SK-N-SH treated with all-trans-retinoic acid at 6 μM for 48 hours (cell line): Measurements from ENCODE around the gene ZFP3.

ENCODE experiments used
- ATAC-seq: fragments of 200-7000 bp; cut with Tn5 transposase; 3 replicates; pipeline ENCODE4 v1.9.1; 2020; ENCODE audit warnings: mild to moderate bottlenecking, moderate library complexity
- ARNTL ChIP-seq: fragments of 450-650 bp; formaldehyde crosslinking; IDR thresholded peaks from 2 replicates; pipeline ENCODE4 v1.5.0; 2020; ENCODE audit warnings: low read depth, mild to moderate bottlenecking, moderate library complexity, borderline replicate concordance
- BACH2 ChIP-seq: fragments of 250-450 bp; sonication (Bioruptor Pico); IDR thresholded peaks from 2 replicates; pipeline ENCODE4 v1.9.0; 2021; ENCODE audit warnings: mild to moderate bottlenecking, borderline replicate concordance
- CSDC2 ChIP-seq: fragments of 250-450 bp; sonication (Bioruptor Pico); IDR thresholded peaks from 2 replicates; pipeline ENCODE4 v1.5.0; 2020; ENCODE audit warnings: mild to moderate bottlenecking, moderate library complexity
- ESRRG ChIP-seq: fragments of 250-450 bp; sonication (Bioruptor Pico); IDR thresholded peaks from 2 replicates; pipeline ENCODE4 v1.6.1; 2021; ENCODE audit warnings: mild to moderate bottlenecking
- GLIS3 ChIP-seq: fragments of 250-450 bp; sonication (Bioruptor Pico); IDR thresholded peaks from 2 replicates; pipeline ENCODE4 v1.5.0; 2020; ENCODE audit warnings: mild to moderate bottlenecking, moderate library complexity
- ISL1 ChIP-seq: fragments of 250-450 bp; sonication (Bioruptor Pico); IDR thresholded peaks from 2 replicates; pipeline ENCODE4 v2.1.2; 2022; ENCODE audit warnings: mild to moderate bottlenecking, moderate library complexity
- OSR1 ChIP-seq: fragments of 250-450 bp; sonication (Bioruptor Pico); IDR thresholded peaks from 2 replicates; pipeline ENCODE4 v1.8.0; 2022; ENCODE audit warnings: moderate library complexity, mild to moderate bottlenecking, inconsistent platforms
- PPARA ChIP-seq: fragments of 250-450 bp; sonication (Bioruptor Pico); IDR thresholded peaks from 2 replicates; pipeline ENCODE4 v1.5.0; 2020; ENCODE audit warnings: mild to moderate bottlenecking, borderline replicate concordance
- RARB ChIP-seq: fragments of 250-450 bp; sonication (Bioruptor Pico); IDR thresholded peaks from 2 replicates; pipeline ENCODE4 v1.8.0; 2021; ENCODE audit warnings: mild to moderate bottlenecking, moderate library complexity
- SNAI2 ChIP-seq: fragments of 250-450 bp; sonication (Bioruptor Pico); IDR thresholded peaks from 2 replicates; pipeline ENCODE4 v1.5.0; 2020; ENCODE audit warnings: mild to moderate bottlenecking, moderate library complexity
- TCF4 ChIP-seq: fragments of 250-450 bp; sonication (Bioruptor Pico); IDR thresholded peaks from 2 replicates; pipeline ENCODE4 v1.8.0; 2021; ENCODE audit warnings: mild to moderate bottlenecking, moderate library complexity, borderline replicate concordance
- TOX ChIP-seq: fragments of 250-450 bp; sonication (Bioruptor Pico); IDR thresholded peaks from 2 replicates; pipeline ENCODE4 v1.8.0; 2021; ENCODE audit warnings: mild to moderate bottlenecking, moderate library complexity, borderline replicate concordance
- ZC3H10 ChIP-seq: fragments of 250-450 bp; sonication (Bioruptor Pico); IDR thresholded peaks from 2 replicates; pipeline ENCODE4 v1.5.1; 2021; ENCODE audit warnings: mild to moderate bottlenecking, moderate library complexity
- ZFP3 ChIP-seq: fragments of 250-450 bp; sonication (Bioruptor Pico); IDR thresholded peaks from 2 replicates; pipeline ENCODE4 v1.5.0; 2020; ENCODE audit warnings: mild to moderate bottlenecking, moderate library complexity
- ZFP30 ChIP-seq: fragments of 450-650 bp; formaldehyde crosslinking; IDR thresholded peaks from 2 replicates; pipeline ENCODE4 v1.5.0; 2022; ENCODE audit warnings: mild to moderate bottlenecking, moderate library complexity
- ZNF565 ChIP-seq: fragments of 450-650 bp; formaldehyde crosslinking; conservative IDR thresholded peaks from 2 replicates; pipeline ENCODE4 v1.5.0; 2020; ENCODE audit warnings: low read depth, mild to moderate bottlenecking, moderate library complexity
- ZNF70 ChIP-seq: fragments of 450-650 bp; formaldehyde crosslinking; IDR thresholded peaks from 2 replicates; pipeline ENCODE4 v1.5.0; 2020; ENCODE audit warnings: mild to moderate bottlenecking, moderate library complexity
- ZNF8 ChIP-seq: fragments of 450-650 bp; formaldehyde crosslinking; IDR thresholded peaks from 2 replicates; pipeline ENCODE4 v1.5.0; 2020; ENCODE audit warnings: mild to moderate bottlenecking, moderate library complexity
- TF ChIP-seq, protein P1 (sequence below): fragments of 250-450 bp; sonication (Bioruptor Pico); IDR thresholded peaks from 2 replicates; pipeline ENCODE4 v1.8.0; 2021; ENCODE audit warnings: low read depth, mild to moderate bottlenecking, moderate library complexity, borderline replicate concordance
- TF ChIP-seq, protein P2 (sequence below): fragments of 250-450 bp; sonication (Bioruptor Pico); IDR thresholded peaks from 2 replicates; pipeline ENCODE4 v1.5.1; 2020; ENCODE audit warnings: low read depth, mild to moderate bottlenecking, moderate library complexity
- TF ChIP-seq, protein P3 (sequence below): fragments of 250-450 bp; sonication (Bioruptor Pico); IDR thresholded peaks from 2 replicates; pipeline ENCODE4 v1.5.1; 2021; ENCODE audit warnings: mild to moderate bottlenecking, moderate library complexity
- TF ChIP-seq, protein P4 (sequence below): fragments of 250-450 bp; sonication (Bioruptor Pico); IDR thresholded peaks from 2 replicates; pipeline ENCODE4 v1.5.0; 2020; ENCODE audit warnings: mild to moderate bottlenecking, moderate library complexity
- TF ChIP-seq, protein P5 (sequence below): fragments of 250-450 bp; sonication (Bioruptor Pico); IDR thresholded peaks from 2 replicates; pipeline ENCODE4 v1.8.0; 2020; ENCODE audit warnings: mild to moderate bottlenecking, moderate library complexity, borderline replicate concordance

Gene ZFP3

DNA sequence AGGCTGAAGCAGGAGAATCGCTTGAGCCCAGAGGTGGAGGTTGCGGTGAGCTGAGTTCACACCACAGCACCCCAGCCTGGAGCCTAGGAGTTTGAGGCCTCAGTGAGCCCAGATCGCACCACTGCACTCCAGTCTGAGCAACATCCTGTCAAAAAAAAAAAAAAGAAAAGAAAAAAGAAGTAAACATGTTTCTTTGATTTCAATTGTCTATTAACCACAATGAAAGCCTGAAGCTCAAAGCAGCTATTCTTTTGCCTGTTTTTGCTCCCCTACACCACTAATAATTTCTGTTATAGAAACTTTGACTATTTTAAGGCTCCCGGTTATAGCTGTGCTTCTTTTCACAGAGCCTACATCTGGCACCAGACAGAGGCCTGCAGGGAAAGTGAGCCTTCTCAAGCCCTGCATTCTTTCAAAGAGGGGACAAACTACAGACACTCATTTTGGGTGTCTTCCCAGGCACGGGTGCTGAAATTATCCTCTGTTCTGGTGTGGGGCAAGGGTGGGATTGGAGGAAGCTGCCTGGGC lies 28.9 kb upstream of the ZFP3 start:
- TF ChIP-seq ESRRG (no peak), ZC3H10 (CRISPR knock-in tag) (no peak)
- ATAC-seq = peak; percentile 33; the same call in 2 of the 3 replicates

DNA sequence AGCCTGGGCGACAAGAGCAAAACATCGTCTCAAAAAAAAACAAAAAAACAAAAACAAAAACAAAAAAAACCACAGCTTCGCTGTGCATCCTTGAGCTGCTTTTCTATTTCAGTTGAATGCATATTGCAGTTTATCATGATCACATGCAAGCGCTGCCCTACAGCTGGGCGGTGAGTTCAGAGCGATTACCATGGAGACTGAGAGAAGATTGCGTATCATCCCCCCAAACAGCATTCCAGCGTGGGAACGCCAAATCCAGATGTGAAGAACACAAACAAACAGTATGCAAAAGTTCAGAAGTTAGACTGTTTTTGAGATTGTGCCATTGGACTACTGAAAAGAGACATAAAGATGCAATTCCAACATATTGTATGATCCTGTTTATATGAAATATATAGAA lies 28.0 kb upstream of the ZFP3 start:
- ATAC-seq = no peak
- TF ChIP-seq ISL1 (CRISPR knock-in tag) (no peak), ARNTL (CRISPR knock-in tag) (no peak), BACH2 (CRISPR knock-in tag) (no peak), CSDC2 (CRISPR knock-in tag) (no peak), ZC3H10 (CRISPR knock-in tag) (no peak), TOX (no peak), TCF4 (no peak), PPARA (CRISPR knock-in tag) (no peak), ZFP3 (no peak), SNAI2 (CRISPR knock-in tag) (no peak), ZNF8 (CRISPR knock-in tag) (no peak), ESRRG (no peak), GLIS3 (CRISPR knock-in tag) (no peak), ZFP30 (CRISPR knock-in tag) (no peak), ZNF70 (CRISPR knock-in tag) (no peak), ZNF565 (CRISPR knock-in tag) (no peak), OSR1 (CRISPR knock-in tag) (no peak)
- TF ChIP-seq, protein P1, sequence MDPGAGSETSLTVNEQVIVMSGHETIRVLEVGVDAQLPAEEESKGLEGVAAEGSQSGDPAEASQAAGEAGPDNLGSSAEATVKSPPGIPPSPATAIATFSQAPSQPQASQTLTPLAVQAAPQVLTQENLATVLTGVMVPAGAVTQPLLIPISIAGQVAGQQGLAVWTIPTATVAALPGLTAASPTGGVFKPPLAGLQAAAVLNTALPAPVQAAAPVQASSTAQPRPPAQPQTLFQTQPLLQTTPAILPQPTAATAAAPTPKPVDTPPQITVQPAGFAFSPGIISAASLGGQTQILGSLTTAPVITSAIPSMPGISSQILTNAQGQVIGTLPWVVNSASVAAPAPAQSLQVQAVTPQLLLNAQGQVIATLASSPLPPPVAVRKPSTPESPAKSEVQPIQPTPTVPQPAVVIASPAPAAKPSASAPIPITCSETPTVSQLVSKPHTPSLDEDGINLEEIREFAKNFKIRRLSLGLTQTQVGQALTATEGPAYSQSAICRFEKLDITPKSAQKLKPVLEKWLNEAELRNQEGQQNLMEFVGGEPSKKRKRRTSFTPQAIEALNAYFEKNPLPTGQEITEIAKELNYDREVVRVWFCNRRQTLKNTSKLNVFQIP (CRISPR knock-in tag) = no peak
- TF ChIP-seq, protein P2, sequence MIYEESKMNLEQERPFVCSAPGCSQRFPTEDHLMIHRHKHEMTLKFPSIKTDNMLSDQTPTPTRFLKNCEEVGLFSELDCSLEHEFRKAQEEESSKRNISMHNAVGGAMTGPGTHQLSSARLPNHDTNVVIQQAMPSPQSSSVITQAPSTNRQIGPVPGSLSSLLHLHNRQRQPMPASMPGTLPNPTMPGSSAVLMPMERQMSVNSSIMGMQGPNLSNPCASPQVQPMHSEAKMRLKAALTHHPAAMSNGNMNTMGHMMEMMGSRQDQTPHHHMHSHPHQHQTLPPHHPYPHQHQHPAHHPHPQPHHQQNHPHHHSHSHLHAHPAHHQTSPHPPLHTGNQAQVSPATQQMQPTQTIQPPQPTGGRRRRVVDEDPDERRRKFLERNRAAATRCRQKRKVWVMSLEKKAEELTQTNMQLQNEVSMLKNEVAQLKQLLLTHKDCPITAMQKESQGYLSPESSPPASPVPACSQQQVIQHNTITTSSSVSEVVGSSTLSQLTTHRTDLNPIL (CRISPR knock-in tag) = no peak
- TF ChIP-seq, protein P3, sequence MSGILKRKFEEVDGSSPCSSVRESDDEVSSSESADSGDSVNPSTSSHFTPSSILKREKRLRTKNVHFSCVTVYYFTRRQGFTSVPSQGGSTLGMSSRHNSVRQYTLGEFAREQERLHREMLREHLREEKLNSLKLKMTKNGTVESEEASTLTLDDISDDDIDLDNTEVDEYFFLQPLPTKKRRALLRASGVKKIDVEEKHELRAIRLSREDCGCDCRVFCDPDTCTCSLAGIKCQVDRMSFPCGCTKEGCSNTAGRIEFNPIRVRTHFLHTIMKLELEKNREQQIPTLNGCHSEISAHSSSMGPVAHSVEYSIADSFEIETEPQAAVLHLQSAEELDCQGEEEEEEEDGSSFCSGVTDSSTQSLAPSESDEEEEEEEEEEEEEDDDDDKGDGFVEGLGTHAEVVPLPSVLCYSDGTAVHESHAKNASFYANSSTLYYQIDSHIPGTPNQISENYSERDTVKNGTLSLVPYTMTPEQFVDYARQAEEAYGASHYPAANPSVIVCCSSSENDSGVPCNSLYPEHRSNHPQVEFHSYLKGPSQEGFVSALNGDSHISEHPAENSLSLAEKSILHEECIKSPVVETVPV (CRISPR knock-in tag) = no peak
- TF ChIP-seq, all 23 proteins: peak for 0

DNA sequence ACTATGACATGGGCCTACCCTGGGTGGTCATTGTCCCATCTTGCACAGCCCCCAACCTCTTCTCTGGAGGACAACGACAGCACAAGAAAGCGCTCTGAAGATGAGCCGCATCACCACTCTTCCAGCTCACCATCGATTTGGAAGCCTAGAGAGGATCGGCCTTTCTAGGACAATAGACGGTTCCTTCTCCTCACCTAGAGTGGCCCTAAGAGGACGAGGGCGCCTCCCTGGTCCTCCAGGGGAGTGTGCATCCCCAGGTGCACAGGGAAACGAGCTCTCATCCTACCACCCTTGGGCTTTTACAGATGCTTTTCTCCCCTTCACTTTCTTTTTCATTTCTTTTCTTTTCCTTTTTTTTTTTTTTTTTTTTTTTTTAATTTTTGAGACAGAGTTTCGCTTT lies 22.7 kb upstream of the ZFP3 start:
- ATAC-seq = no peak

More for the DNA sequence above, 22.7 kb upstream of the ZFP3 start:
- no peak for TF ChIP-seq CSDC2 (CRISPR knock-in tag)
- no peak for TF ChIP-seq PPARA (CRISPR knock-in tag)
- no peak for TF ChIP-seq ZNF8 (CRISPR knock-in tag)
- TF ChIP-seq, protein P4, sequence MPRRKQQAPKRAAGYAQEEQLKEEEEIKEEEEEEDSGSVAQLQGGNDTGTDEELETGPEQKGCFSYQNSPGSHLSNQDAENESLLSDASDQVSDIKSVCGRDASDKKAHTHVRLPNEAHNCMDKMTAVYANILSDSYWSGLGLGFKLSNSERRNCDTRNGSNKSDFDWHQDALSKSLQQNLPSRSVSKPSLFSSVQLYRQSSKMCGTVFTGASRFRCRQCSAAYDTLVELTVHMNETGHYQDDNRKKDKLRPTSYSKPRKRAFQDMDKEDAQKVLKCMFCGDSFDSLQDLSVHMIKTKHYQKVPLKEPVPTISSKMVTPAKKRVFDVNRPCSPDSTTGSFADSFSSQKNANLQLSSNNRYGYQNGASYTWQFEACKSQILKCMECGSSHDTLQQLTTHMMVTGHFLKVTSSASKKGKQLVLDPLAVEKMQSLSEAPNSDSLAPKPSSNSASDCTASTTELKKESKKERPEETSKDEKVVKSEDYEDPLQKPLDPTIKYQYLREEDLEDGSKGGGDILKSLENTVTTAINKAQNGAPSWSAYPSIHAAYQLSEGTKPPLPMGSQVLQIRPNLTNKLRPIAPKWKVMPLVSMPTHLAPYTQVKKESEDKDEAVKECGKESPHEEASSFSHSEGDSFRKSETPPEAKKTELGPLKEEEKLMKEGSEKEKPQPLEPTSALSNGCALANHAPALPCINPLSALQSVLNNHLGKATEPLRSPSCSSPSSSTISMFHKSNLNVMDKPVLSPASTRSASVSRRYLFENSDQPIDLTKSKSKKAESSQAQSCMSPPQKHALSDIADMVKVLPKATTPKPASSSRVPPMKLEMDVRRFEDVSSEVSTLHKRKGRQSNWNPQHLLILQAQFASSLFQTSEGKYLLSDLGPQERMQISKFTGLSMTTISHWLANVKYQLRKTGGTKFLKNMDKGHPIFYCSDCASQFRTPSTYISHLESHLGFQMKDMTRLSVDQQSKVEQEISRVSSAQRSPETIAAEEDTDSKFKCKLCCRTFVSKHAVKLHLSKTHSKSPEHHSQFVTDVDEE (CRISPR knock-in tag) = no peak
- TF ChIP-seq, protein P1 (CRISPR knock-in tag) = no peak
- TF ChIP-seq ESRRG = no peak
- TF ChIP-seq TCF4 = no peak
- no peak for TF ChIP-seq ZNF70 (CRISPR knock-in tag)
- no peak for TF ChIP-seq RARB
- TF ChIP-seq SNAI2 (CRISPR knock-in tag) = no peak
- TF ChIP-seq, protein P2 (CRISPR knock-in tag) = no peak
- no peak for TF ChIP-seq ZFP3
- TF ChIP-seq, protein P5, sequence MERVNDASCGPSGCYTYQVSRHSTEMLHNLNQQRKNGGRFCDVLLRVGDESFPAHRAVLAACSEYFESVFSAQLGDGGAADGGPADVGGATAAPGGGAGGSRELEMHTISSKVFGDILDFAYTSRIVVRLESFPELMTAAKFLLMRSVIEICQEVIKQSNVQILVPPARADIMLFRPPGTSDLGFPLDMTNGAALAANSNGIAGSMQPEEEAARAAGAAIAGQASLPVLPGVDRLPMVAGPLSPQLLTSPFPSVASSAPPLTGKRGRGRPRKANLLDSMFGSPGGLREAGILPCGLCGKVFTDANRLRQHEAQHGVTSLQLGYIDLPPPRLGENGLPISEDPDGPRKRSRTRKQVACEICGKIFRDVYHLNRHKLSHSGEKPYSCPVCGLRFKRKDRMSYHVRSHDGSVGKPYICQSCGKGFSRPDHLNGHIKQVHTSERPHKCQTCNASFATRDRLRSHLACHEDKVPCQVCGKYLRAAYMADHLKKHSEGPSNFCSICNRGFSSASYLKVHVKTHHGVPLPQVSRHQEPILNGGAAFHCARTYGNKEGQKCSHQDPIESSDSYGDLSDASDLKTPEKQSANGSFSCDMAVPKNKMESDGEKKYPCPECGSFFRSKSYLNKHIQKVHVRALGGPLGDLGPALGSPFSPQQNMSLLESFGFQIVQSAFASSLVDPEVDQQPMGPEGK = no peak
- TF ChIP-seq GLIS3 (CRISPR knock-in tag) = no peak
- TF ChIP-seq ZNF565 (CRISPR knock-in tag) = no peak
- no peak for TF ChIP-seq TOX
- TF ChIP-seq OSR1 (CRISPR knock-in tag) = no peak
- TF ChIP-seq, protein P3 (CRISPR knock-in tag) = no peak
